K562 (cell line): ENCODE results near the gene DBNL. TPM values are rescaled to one million over a fixed set of nuclear protein-coding genes. Genes with fewer than 3 reads are reported as not detected.

ENCODE experiments used
- ATAC-seq: fragments of 200-7000 bp; cut with Tn5 transposase; 3 replicates; pipeline ENCODE4 v1.9.1; 2020; ENCODE audit warnings: moderate library complexity
- BruUV-seq: library from RNA; stranded (reverse); fragments of 400-500 nt; replicated peaks from 2 replicates; lab custom pipeline; 2021; lab: Mats Ljungman, UMichigan
- CTCF ChIA-PET: fragments of 300-600 bp; formaldehyde crosslinking; extraction: SDS; loops from one replicate; lab custom pipeline; 2021; ENCODE audit warnings: low intra/inter-chr PET ratio; lab: Yijun Ruan, JAX
- POLR2A ChIA-PET: fragments of 300-600, 350-650 bp; sonication (Branson Sonifier 250); formaldehyde crosslinking; extraction: SDS; loops from one replicate; lab custom pipeline; 2021; ENCODE audit warnings: antibody characterized with exemption, inconsistent platforms; lab: Yijun Ruan, JAX
- DNase-seq, 4 experiments: peaks; one replicate each; pipeline versions ENCODE4 v3.0.0 to v3.0.0-alpha.2; 2011 to 2018; ENCODE audit warnings: low spot score in 3 of 4, mixed read lengths in 3 of 4; ENCODE audit errors: extremely low read depth in 1 of 4
- FAIRE-seq: peaks from 2 replicates; lab custom pipeline; 2011; peaks lifted over from hg19 to GRCh38; lab: Jason Lieb, UNC
- H2AFZ ChIP-seq: 2 replicates; pipeline ENCODE4 v1.6.0; 2011; ENCODE audit warnings: low read depth, low read length, control low read depth, inconsistent platforms
- H3K27ac ChIP-seq: fragments of 200-600 bp; 3 replicates; pipeline ENCODE4 v1.8.0; 2011; ENCODE audit warnings: low read depth, mild to moderate bottlenecking, control low read depth, inconsistent platforms, low read length, moderate library complexity, mixed read lengths; ENCODE audit errors: extremely low read depth
- H3K27me3 ChIP-seq, 2 experiments: fragments of 300-600 bp in 1 of 2; 2 replicates in 1 of 2; 3 replicates in 1 of 2; pipeline versions ENCODE4 v1.6.0 to v1.8.0; 2011; ENCODE audit warnings: inconsistent platforms in 2 of 2, low read length in 2 of 2, mild to moderate bottlenecking in 1 of 2, mixed read lengths in 1 of 2, moderate library complexity in 1 of 2; ENCODE audit not compliant: control insufficient read depth in 2 of 2, insufficient read depth in 2 of 2
- H3K36me3 ChIP-seq: fragments of 300-600 bp; 3 replicates; pipeline ENCODE4 v1.8.0; 2011; ENCODE audit warnings: mild to moderate bottlenecking, low read length, inconsistent platforms; ENCODE audit not compliant: control insufficient read depth, insufficient read depth
- H3K4me1 ChIP-seq, 2 experiments: fragments of 200-600 bp in 1 of 2; replicated peaks in 1 of 2; 2 replicates in 1 of 2; 3 replicates in 1 of 2; pipeline versions ENCODE4 v1.5.1 to v1.8.0; 2011; ENCODE audit warnings: inconsistent platforms in 2 of 2, low read length in 2 of 2, mild to moderate bottlenecking in 1 of 2, mixed read lengths in 1 of 2, moderate library complexity in 1 of 2; ENCODE audit not compliant: control insufficient read depth in 2 of 2, insufficient read depth in 2 of 2
- H3K4me2 ChIP-seq: 2 replicates; pipeline ENCODE4 v1.6.1; 2011; ENCODE audit warnings: low read length, control low read depth, inconsistent platforms, mixed read lengths; ENCODE audit not compliant: insufficient read depth
- H3K4me3 ChIP-seq: fragments of 200-600 bp; sonication (generic), shearing (Covaris generic); 2 replicates; pipeline ENCODE4 v1.5.1; 2016; ENCODE audit warnings: control low read depth, inconsistent platforms
- H3K79me2 ChIP-seq: fragments of 200-600 bp; 3 replicates; pipeline ENCODE4 v1.8.0; 2011; ENCODE audit warnings: low read length, inconsistent platforms; ENCODE audit not compliant: control insufficient read depth, insufficient read depth
- H3K9ac ChIP-seq, 2 experiments: 2 replicates each; pipeline versions ENCODE4 v1.6.0 to v1.6.1; 2011; ENCODE audit warnings: low read depth in 2 of 2, low read length in 2 of 2, control low read depth in 1 of 2, inconsistent platforms in 1 of 2, mild to moderate bottlenecking in 1 of 2, mixed read lengths in 1 of 2; ENCODE audit not compliant: insufficient read depth in 1 of 2
- H3K9me1 ChIP-seq: one replicate; pipeline ENCODE4 v1.6.0; 2011; ENCODE audit warnings: inconsistent platforms, mild to moderate bottlenecking, low read length, moderate library complexity; ENCODE audit not compliant: control insufficient read depth, insufficient read depth
- H3K9me3 ChIP-seq: replicated peaks from 2 replicates; pipeline ENCODE4 v1.5.1; 2011; ENCODE audit warnings: low read depth, low read length, inconsistent platforms; ENCODE audit not compliant: control insufficient read depth, insufficient read depth
- H4K20me1 ChIP-seq: replicated peaks from 2 replicates; pipeline ENCODE4 v1.6.1; 2011; ENCODE audit warnings: low read length, inconsistent platforms, mixed read lengths; ENCODE audit not compliant: control insufficient read depth, insufficient read depth
- ARID1B ChIP-seq: fragments of 450-650 bp; IDR thresholded peaks from 2 replicates; pipeline ENCODE4 v1.6.1; 2016; ENCODE audit warnings: antibody characterized with exemption, mild to moderate bottlenecking, inconsistent platforms
- BDP1 ChIP-seq: IDR thresholded peaks from 3 replicates; pipeline ENCODE4 v1.6.1; 2011; ENCODE audit not compliant: insufficient read length, insufficient read depth
- CBFA2T2 ChIP-seq: fragments of 450-650 bp; conservative IDR thresholded peaks from 2 replicates; pipeline ENCODE4 v1.6.1; 2017; ENCODE audit warnings: mild to moderate bottlenecking
- CBFA2T3 ChIP-seq: fragments of 450-650 bp; IDR thresholded peaks from 2 replicates; pipeline ENCODE4 v1.6.1; 2017
- CBX3 ChIP-seq, 2 experiments: IDR thresholded peaks; 1 replicate in 1 of 2; 2 replicates in 1 of 2; pipeline ENCODE4 v1.6.1; 2012; ENCODE audit warnings: inconsistent platforms in 2 of 2, low read length in 2 of 2, borderline replicate concordance in 1 of 2, control low read depth in 1 of 2
- ERF ChIP-seq: fragments of 450-650 bp; formaldehyde crosslinking; IDR thresholded peaks from 2 replicates; pipeline ENCODE4 v1.4.0; 2020; ENCODE audit warnings: mild to moderate bottlenecking, mixed read lengths
- KDM5B ChIP-seq: fragments of 200-600 bp; sonication (generic); IDR thresholded peaks from 2 replicates; pipeline ENCODE4 v1.6.1; 2012; ENCODE audit warnings: low read depth, mild to moderate bottlenecking, moderate library complexity, low read length, control low read depth, inconsistent platforms; ENCODE audit not compliant: insufficient replicate concordance
- MEIS2 ChIP-seq: fragments of 450-650 bp; IDR thresholded peaks from 2 replicates; pipeline ENCODE4 v1.6.1; 2014; ENCODE audit warnings: mild to moderate bottlenecking; ENCODE audit not compliant: partially characterized antibody
- PKNOX1 ChIP-seq: fragments of 450-650 bp; IDR thresholded peaks from 2 replicates; pipeline ENCODE4 v1.6.1; 2016
- POLR2A ChIP-seq: fragments of 450-650 bp; conservative IDR thresholded peaks from 2 replicates; pipeline ENCODE4 v1.6.1; 2016
- POLR2AphosphoS5 ChIP-seq: IDR thresholded peaks from 2 replicates; pipeline ENCODE4 v1.6.1; 2011; ENCODE audit warnings: mild to moderate bottlenecking, low read depth, low read length, moderate library complexity; ENCODE audit not compliant: control insufficient read depth, insufficient read depth
- RCOR1 ChIP-seq, 2 experiments: IDR thresholded peaks; 2 replicates each; pipeline ENCODE4 v1.6.1; 2012; ENCODE audit warnings: low read depth in 2 of 2, low read length in 2 of 2, borderline replicate concordance in 1 of 2, improper control_type of control experiment in 1 of 2
- TGIF2 ChIP-seq: sonication (generic); formaldehyde crosslinking; IDR thresholded peaks from 2 replicates; pipeline ENCODE4 v1.8.1; 2022; ENCODE audit warnings: mild to moderate bottlenecking, missing genetic modification reagents, moderate library complexity
- WHSC1 ChIP-seq: IDR thresholded peaks from one replicate; pipeline ENCODE4 v1.6.1; 2012; ENCODE audit warnings: low read length, control low read depth, inconsistent platforms
- ZNF277 ChIP-seq: fragments of 250-450 bp; sonication (Bioruptor Pico); IDR thresholded peaks from 2 replicates; pipeline ENCODE4 v1.8.0; 2022; ENCODE audit warnings: inconsistent platforms, mild to moderate bottlenecking, moderate library complexity, borderline replicate concordance
- ZNF764 ChIP-seq: fragments of 250-450 bp; sonication (Bioruptor Pico); IDR thresholded peaks from 2 replicates; pipeline ENCODE4 v1.4.0; 2020; ENCODE audit warnings: low read depth, mild to moderate bottlenecking, moderate library complexity
- WGBS: fragments of 100-300 bp; shearing (Covaris generic); methylation state at CpG from one replicate; pipeline ENCODE4 v1.1.6; 2016; ENCODE audit warnings: low coverage, mixed read lengths; ENCODE audit not compliant: insufficient coverage; ENCODE audit errors: missing lambda C conversion rate; 5-methylcytosine and 5-hydroxymethylcytosine counted together
- in situ Hi-C: fragments of 300-500 bp; cut with MboI; formaldehyde crosslinking; loops from 4 replicates; pipeline ENCODE4 v1.15.0; 2018; ENCODE audit warnings: inconsistent platforms, mixed read lengths
- intact Hi-C: fragments of 100-400 bp; cut with micrococcal nuclease; formaldehyde crosslinking; loops from 2 replicates; pipeline ENCODE4 v1.14.2; 2022
- polyA plus RNA-seq, 8 experiments: library from polyadenylated mRNA; depleted of rRNA in 4 of 8; stranded (reverse) in 5 of 8; unstranded in 3 of 8; fragments of >200 nt; fragmentation: Nextera tagmentation in 2 of 8; fragmentation: Illumina TruSeq in 1 of 8; extraction: Ambion mirVana in 2 of 8; extraction: Trizol in 1 of 8; gene quantifications; 2 replicates each; pipeline versions ENCODE4 v1.2.1 to v1.2.3, GENCODE V29; 2011 to 2014; ENCODE audit warnings: inconsistent platforms in 1 of 8, missing spikeins in 1 of 8
- total RNA-seq, 7 experiments: library from RNA; depleted of rRNA in 6 of 7; stranded (reverse); fragments of >200 nt in 6 of 7; fragmentation: Illumina TruSeq in 2 of 7; extraction: Trizol in 2 of 7; gene quantifications; 2 replicates each; pipeline versions ENCODE4 v1.2.1 to v1.2.3, GENCODE V29; 2011 to 2021; ENCODE audit warnings: low replicate concordance in 1 of 7
- TF ChIP-seq, protein P1 (sequence below): sonication (generic); formaldehyde crosslinking; IDR thresholded peaks from 2 replicates; pipeline ENCODE4 v1.8.0; 2022; ENCODE audit warnings: missing genetic modification reagents, mild to moderate bottlenecking, moderate library complexity, borderline replicate concordance

Gene DBNL
- total and polyA plus RNA-seq, 9 of the 15 experiments (the other 6 are each of a cell fraction or from before 2014, with no cell fraction given): 1.9 to 65.1 (median 38.9) TPM

- Histone ChIP-seq H3K4me3 (no peak overlapping the region), H3K9me3 (no peaks in the 10 kb centered on the region), H3K4me2 (no peak overlapping the region), H3K9me1 (peaks cover 4% of the 10 kb centered on the region), H4K20me1 (peaks cover 10% of the 10 kb centered on the region; the same call in 1 of the 2 replicates), H3K9ac (peak overlapping the region in 1 of 2 experiments; percentile 78; a peak in 1 of 4 replicates), H3K36me3 (no peaks in the 10 kb centered on the region), H3K27me3 (peaks cover 0 to 14% of the 10 kb centered on the region in 2 experiments; a peak in 2 of 5 replicates), H3K27ac (no peak overlapping the region), H3K4me1 (peaks cover 6 to 36% of the 10 kb centered on the region in 2 experiments; a peak in 3 of 5 replicates), H3K79me2 (no peaks in the 10 kb centered on the region), H2AFZ (no peak overlapping the region)
- intact Hi-C loops: loop anchor here (5.0 kb wide), 1 partner anchor 45 kb away; no protein-coding TSS in a partner anchor
- in situ Hi-C loops: no loop called here
- BruUV-seq: no TSS peak
- FAIRE-seq (peak; percentile 70), ATAC-seq (peak; percentile 26), DNase-seq (peak in 1 of 4 experiments; percentile 51)
- POLR2A ChIA-PET: interaction anchor here (0.6 to 2.5 kb wide), 11 partner anchors 8 to 276 kb away, joined by 3 to 6 read pairs (median 3); partner anchors contain the start of gene YKT6
- CTCF ChIA-PET: no interaction called here
- 13% methylated on average over 11 of the region's 11 CpGs for WGBS
- TF ChIP-seq ZNF764 (CRISPR knock-in tag) (0 out of 2 replicates have a peak, but pooled peaks have one; percentile 13), CBX3 (IDR thresholded peaks at IDR 0.05; ENCODE audit: borderline replicate concordance in 1 of 2, low read length in 2 of 2) (no peak), POLR2A (peak; percentile 39), ERF (CRISPR knock-in tag) (0 out of 2 replicates have a peak, but pooled peaks have one; percentile 29), CBFA2T2 (0 out of 2 replicates have a peak, but pooled peaks have one; percentile 28), WHSC1 (no peak), CBFA2T3 (peak; percentile 64), TGIF2 (CRISPR knock-in tag) (no peak), POLR2AphosphoS5 (0 out of 2 replicates have a peak, but pooled peaks have one; percentile 8), BDP1 (no peak), PKNOX1 (peak; percentile 42; the same call in 1 of the 2 replicates), RCOR1 (IDR thresholded peaks at IDR 0.05; ENCODE audit: borderline replicate concordance in 1 of 2, low read depth in 2 of 2, low read length in 2 of 2) (peak in 1 of 2 experiments; percentile 64; a peak in 1 of 4 replicates), ARID1B (peak; percentile 42; the same call in 1 of the 2 replicates), MEIS2 (peak; percentile 33), KDM5B (no peak), ZNF277 (CRISPR knock-in tag) (no peak)
- TF ChIP-seq, protein P1, sequence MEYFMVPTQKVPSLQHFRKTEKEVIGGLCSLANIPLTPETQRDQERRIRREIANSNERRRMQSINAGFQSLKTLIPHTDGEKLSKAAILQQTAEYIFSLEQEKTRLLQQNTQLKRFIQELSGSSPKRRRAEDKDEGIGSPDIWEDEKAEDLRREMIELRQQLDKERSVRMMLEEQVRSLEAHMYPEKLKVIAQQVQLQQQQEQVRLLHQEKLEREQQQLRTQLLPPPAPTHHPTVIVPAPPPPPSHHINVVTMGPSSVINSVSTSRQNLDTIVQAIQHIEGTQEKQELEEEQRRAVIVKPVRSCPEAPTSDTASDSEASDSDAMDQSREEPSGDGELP (CRISPR knock-in tag): peak; percentile 69
These were observed 22.8 kb downstream of the DBNL start for GRCh38 chr7:44067064-44067951.
